Activated CD8-positive, alpha-beta memory T cell treated with anti-CD3 and anti-CD28 coated beads for 1 hour (primary cell): ENCODE data around the gene BSN.

ENCODE experiments used
- DNase-seq, 2 donors: peaks; one replicate each; pipeline ENCODE4 v3.0.0-alpha.2; 2020; ENCODE audit warnings: low read depth in 1 of 2; ENCODE audit errors: extremely low read depth in 1 of 2

The BSN gene

DNA sequence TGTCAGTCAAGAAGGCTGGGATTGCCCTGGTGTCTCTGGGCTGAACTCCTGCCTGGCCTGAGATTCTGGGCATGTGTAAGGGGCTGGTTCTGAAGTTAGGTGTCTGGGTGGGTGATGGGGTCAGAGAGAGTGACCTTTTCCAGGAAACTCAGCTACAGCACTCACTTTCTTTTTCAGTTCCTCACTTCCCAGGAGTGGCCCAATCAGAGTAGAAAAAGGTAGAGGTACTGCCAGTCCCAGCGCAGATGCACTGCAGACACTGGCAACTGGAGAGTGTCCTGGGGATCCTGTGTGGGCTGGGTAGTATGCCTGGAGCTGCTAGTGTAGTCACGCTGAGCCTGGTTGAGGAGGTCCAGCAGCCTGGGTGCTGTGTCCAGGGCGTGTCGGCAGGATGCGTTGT is 73.4 kb downstream of the BSN start:
- DNase-seq = no peak

- DNase-seq = no peak
These were observed 74.0 kb downstream of the BSN start for GRCh38 chr3:49628249-49628648.

DNA sequence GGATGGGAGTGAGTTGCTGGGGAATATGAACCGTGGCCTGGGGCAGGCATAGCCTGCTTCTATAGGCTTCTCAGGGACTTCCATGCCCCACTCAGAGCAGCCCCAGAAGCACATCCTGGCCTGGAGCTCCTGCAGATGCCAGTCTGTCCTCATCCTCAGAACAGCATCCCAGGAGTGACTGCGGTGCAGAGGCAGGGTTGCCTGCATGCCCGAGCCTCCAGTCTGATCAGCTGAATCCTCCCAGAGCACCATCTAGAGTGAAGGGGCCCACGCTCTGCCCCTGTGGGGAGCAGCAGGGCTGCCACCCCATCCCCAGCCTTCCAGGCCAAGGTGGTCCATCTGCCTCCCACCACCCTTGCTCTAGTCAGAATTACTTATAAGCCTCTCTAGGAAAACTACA is 75.2 kb downstream of the BSN start:
- DNase-seq = no peak

DNA sequence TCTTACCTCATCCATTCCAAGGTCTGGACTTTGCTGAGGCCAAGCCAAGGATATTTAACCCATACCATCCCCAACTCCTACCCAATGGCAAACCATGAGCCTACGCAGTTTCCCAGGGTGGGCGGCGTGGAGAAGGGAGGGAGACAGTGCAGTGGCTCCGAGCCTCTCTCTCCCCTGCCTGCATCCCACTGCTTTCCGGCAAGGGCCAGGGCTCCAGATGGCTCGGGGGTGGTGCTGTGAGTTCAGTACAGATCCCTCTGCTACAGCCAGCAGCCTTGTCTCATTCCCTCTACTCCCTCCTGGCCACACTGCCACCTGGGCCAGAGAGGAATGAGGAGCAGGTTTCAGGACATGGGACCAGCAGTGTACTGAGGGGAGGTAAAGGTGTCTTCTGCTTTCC is 75.6 kb downstream of the BSN start:
- DNase-seq = no peak

DNA sequence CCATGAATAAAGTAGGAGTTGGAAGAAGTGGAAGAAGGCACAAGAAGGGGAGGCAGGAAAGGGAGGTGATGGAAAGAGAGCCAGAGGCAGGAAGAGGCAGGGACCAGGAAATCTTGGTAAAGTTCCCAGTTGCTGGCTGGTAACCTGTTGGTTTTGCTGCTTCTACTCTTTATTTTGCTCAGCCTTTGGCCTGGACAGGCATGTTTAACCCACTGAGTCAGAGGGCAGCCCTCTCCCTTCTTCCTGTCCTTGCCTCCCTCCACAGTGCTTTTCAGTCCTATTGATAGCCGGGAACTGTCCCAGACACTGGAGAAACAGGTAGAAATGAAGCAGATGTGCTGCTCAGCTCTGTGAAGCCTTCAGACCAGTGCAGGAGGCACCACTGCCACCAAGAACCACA is 76.5 kb downstream of the BSN start:
- DNase-seq = no peak

- DNase-seq = no peak
These were observed 80.5 kb downstream of the BSN start for GRCh38 chr3:49634736-49635135.

GRCh38 chr3:49636883-49637609 is 82.8 kb downstream of the BSN start:
- DNase-seq = no peak

- no peak for DNase-seq
These were observed 84.2 kb downstream of the BSN start for GRCh38 chr3:49638445-49638844.

DNA sequence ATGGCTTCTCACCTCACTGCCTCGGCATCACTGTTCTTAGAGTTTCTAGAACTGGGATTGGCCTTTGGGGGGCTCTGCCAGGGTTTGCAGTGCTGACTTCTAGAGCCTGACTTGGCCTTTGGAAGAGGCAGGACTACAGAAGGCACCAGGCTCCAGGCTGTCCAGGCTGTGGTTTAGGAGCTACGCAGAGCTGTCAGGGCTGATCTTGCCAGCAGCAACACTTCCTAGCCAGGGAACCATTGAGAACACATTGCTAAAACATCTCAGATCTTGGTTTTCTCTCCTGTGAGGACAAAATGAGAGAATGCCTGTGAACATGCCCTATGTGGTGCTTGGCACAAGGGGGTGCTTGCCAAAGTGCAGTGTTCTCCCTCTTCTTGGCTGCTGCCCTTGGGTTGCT is 85.3 kb downstream of the BSN start:
- DNase-seq = no peak

DNA sequence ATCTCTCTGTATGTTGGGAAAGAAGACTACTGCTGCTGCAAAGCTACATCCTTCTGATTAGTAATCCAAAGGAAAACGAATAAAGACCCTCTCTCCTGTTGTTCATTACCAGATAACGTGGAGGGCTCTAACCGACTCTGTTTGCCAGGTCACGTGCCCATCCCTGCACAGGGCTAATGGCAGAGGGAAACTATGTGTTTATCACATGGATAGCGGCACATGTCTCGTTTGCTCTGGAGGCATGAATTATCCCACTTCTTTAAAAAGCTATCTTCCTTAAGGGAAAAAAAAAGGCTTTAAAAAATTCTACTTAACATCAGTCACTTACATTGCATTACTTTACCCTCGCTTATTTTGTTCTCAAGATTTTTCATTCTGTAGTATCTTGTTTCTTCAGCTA is 87.0 kb downstream of the BSN start:
- DNase-seq = no peak

GRCh38 chr3:49641921-49642707 is 87.8 kb downstream of the BSN start:
- no peak for DNase-seq

DNA sequence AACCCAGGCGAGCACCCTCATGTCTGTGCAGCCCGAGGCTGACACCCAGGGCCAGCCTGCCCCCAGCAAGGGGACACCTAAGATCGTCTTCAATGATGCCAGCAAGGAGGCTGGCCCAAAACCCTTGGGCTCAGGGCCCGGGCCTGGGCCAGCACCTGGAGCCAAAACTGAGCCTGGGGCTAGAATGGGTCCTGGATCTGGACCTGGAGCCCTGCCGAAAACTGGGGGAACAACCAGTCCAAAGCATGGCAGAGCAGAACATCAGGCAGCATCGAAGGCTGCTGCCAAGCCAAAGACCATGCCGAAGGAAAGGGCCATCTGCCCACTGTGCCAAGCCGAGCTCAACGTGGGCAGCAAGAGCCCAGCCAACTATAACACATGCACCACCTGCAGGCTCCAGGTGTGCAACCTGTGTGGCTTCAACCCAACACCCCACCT is 88.5 kb downstream of the BSN start:
- DNase-seq = no peak

DNA sequence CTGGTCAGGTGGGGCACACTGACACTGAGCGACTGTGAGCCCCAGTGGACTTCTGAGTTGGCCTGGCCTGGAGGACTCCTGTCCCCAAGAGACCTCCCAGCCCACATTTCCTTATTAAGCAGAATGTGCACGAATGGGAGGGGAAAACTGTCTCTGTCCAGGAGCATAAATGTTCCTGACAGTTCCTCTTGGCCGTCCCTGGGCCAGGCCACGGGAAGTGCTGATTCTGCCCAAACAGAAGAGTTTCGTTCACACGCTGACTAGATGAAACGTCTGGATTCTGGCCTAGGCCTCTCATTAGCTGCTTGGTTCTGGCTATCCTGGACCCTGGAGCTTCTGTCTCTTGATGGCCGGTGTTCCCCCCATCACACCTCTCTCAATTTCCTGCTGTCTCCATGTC is 90.4 kb downstream of the BSN start:
- no peak for DNase-seq

GRCh38 chr3:49646236-49646635 is 92.0 kb downstream of the BSN start:
- DNase-seq = no peak

- no peak for DNase-seq
These were observed 93.5 kb downstream of the BSN start for GRCh38 chr3:49647741-49648140.

DNA sequence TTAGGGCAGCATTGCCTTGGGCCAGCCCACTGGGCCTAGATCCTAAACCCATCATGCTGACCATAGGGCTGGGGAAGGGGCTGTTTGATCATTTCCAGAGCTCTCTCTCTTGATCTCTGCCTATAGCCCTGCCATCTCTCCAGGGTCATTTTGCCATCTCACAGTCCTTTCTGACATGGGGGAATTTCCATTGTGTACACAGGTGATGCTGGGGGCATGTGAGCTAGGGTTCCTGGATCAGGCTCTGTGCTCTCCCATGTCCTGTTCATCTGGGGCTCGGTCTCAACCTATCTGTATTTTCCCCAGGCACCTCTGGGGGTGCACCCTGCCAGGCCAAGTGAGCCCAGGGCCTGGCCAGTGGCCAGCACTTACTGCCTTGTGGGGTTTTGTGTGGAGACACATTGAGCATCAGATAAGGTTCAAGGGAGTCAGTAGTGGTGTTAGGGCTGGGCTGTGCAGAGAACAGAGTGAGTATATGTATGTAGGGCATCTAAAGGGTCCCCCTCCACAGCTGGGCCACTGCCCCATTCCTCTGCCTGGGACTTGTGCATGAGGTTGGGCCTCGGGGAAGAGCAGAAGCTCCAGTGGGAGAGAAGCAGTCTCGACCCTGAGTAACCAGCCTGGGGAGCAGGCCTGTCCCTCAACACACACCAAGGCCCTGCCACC is 94.2 kb downstream of the BSN start:
- DNase-seq = no peak

DNA sequence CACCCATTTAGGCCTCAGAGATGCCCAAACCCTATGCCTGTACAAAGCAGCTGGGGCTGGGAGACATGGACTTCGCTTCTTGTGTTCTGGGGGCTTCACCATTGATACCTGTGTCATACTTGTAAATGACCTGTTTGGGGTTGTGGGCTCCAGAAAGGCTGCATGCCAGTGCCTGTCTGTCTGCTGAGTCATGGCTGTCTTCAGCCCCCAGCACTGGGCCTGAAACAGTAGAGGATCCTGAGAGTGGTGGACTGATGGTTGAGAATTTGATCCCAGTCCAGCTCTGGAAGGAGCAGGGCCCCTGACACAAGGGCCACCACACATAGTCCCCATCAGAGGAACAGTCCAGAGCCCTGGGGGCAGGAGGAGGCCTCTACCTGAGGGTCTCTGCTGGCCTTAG is 95.3 kb downstream of the BSN start:
- DNase-seq = no peak

GRCh38 chr3:49650177-49650576 is 95.9 kb downstream of the BSN start:
- no peak for DNase-seq

- DNase-seq = no peak
These were observed 96.4 kb downstream of the BSN start for GRCh38 chr3:49650637-49651036.

- DNase-seq = no peak
These were observed 98.1 kb downstream of the BSN start for GRCh38 chr3:49652218-49652902.

DNA sequence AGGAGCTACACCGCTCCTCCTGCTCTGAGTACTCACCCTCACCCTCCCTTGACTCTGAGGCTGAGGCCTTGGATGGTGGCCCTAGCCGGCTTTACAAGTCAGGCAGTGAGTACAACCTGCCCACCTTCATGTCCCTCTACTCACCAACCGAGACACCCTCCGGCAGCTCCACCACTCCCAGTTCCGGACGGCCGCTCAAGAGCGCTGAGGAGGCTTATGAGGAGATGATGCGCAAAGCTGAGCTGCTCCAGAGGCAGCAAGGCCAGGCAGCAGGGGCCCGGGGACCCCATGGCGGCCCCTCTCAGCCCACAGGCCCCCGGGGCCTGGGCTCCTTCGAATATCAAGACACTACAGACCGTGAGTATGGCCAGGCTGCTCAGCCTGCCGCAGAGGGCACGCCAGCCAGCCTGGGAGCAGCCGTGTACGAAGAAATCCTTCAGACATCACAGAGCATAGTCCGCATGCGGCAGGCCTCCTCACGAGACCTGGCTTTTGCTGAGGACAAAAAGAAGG is 98.7 kb downstream of the BSN start:
- DNase-seq = no peak
